Nephron progenitor cell (in vitro differentiated cells): ENCODE data around the gene AK3.
"Not testable (repeated sequence)": the region's sequence is repeated elsewhere in the genome, so short reads cannot be mapped to it uniquely, and the experiment has no call there.

Source experiments
- DNase-seq: peaks from one replicate; pipeline ENCODE4 v3.0.0; 2021
- H3K27ac Mint-ChIP-seq: 2 replicates; pipeline ENCODE4 v1.8.0; 2021; ENCODE audit warnings: mild to moderate bottlenecking, moderate library complexity, mixed read lengths
- H3K27me3 Mint-ChIP-seq: 2 replicates; pipeline ENCODE4 v1.8.0; 2021; ENCODE audit warnings: mild to moderate bottlenecking, low read depth, mixed read lengths; ENCODE audit not compliant: poor library complexity
- H3K36me3 Mint-ChIP-seq: 2 replicates; pipeline ENCODE4 v1.8.0; 2021; ENCODE audit warnings: low read depth, mixed read lengths
- H3K4me1 Mint-ChIP-seq: 2 replicates; pipeline ENCODE4 v1.8.0; 2021; ENCODE audit warnings: mixed read lengths
- H3K4me3 Mint-ChIP-seq: 2 replicates; pipeline ENCODE4 v1.8.0; 2021; ENCODE audit warnings: mild to moderate bottlenecking, moderate library complexity, mixed read lengths
- H3K9me3 Mint-ChIP-seq: 2 replicates; pipeline ENCODE4 v1.8.0; 2021; ENCODE audit warnings: mild to moderate bottlenecking, moderate library complexity, mixed read lengths
- CTCF ChIP-seq: fragments of 200-600 bp; sonication (generic); IDR thresholded peaks from 2 replicates; pipeline ENCODE4 v1.5.0; 2021; ENCODE audit warnings: antibody characterized with exemption

AK3 gene

GRCh38 chr9:4662108-4662988, 78.7 kb downstream of the AK3 start, which contains the start of gene PLPP6:
PLPP6 (plus strand) TSS chr9:4662294; CDS start chr9:4662376, 82 bp downstream.
- H3K9me3 Mint-ChIP-seq: peaks cover 3% of the 10 kb centered on the region
- peak; percentile 22 for TF ChIP-seq CTCF
- H3K4me1 Mint-ChIP-seq: peaks cover 54% of the 10 kb centered on the region
- peaks cover 16% of the 10 kb centered on the region for H3K27me3 Mint-ChIP-seq
- peak within 1 kb of the TSS; percentile 87 for H3K4me3 Mint-ChIP-seq
- H3K27ac Mint-ChIP-seq: no peak within 1 kb of the TSS
- DNase-seq: peak; percentile 80
- H3K36me3 Mint-ChIP-seq: no peaks in the 10 kb centered on the region

- no peak for DNase-seq
- H3K27ac Mint-ChIP-seq: no peak overlapping the region
- no peak for TF ChIP-seq CTCF
- peaks cover 56% of the 10 kb centered on the region for H3K4me1 Mint-ChIP-seq
- H3K36me3 Mint-ChIP-seq: no peaks in the 10 kb centered on the region
- H3K9me3 Mint-ChIP-seq: peaks cover 3% of the 10 kb centered on the region
- peak overlapping the region; percentile 87 for H3K4me3 Mint-ChIP-seq
- H3K27me3 Mint-ChIP-seq: peaks cover 11% of the 10 kb centered on the region
These were observed 79.4 kb downstream of the AK3 start for GRCh38 chr9:4661611-4662010.

GRCh38 chr9:4661165-4661564, 79.8 kb downstream of the AK3 start:
- Mint-ChIP-seq H3K9me3 (peaks cover 3% of the 10 kb centered on the region), H3K27ac (no peak overlapping the region), H3K27me3 (peaks cover 7% of the 10 kb centered on the region), H3K36me3 (no peaks in the 10 kb centered on the region), H3K4me1 (peaks cover 56% of the 10 kb centered on the region), H3K4me3 (no peak overlapping the region)
- no peak for DNase-seq
- no peak for TF ChIP-seq CTCF

- not testable (repeated sequence) for H3K36me3 Mint-ChIP-seq, H3K9me3 Mint-ChIP-seq, H3K27ac Mint-ChIP-seq, H3K27me3 Mint-ChIP-seq, DNase-seq, H3K4me3 Mint-ChIP-seq
- H3K4me1 Mint-ChIP-seq: peaks cover 53% of the 10 kb centered on the region
These were observed 80.3 kb downstream of the AK3 start for GRCh38 chr9:4660665-4661064.
